DND-41 (cell line): ENCODE data around the gene ITGB2.

Source experiments
- EZH2 ChIP-seq: IDR thresholded peaks from 3 replicates; pipeline ENCODE4 v1.6.1; 2012; ENCODE audit warnings: borderline replicate concordance, low read depth, mild to moderate bottlenecking, moderate library complexity, low read length, inconsistent platforms; ENCODE audit not compliant: severe bottlenecking
- TF ChIP-seq, protein P1 (sequence below): IDR thresholded peaks from 2 replicates; pipeline ENCODE4 v1.5.1; 2012; ENCODE audit warnings: borderline replicate concordance, low read length, moderate library complexity, mild to moderate bottlenecking; ENCODE audit not compliant: poor library complexity, severe bottlenecking; ENCODE audit errors: extremely low read depth

- TF ChIP-seq, protein P1, sequence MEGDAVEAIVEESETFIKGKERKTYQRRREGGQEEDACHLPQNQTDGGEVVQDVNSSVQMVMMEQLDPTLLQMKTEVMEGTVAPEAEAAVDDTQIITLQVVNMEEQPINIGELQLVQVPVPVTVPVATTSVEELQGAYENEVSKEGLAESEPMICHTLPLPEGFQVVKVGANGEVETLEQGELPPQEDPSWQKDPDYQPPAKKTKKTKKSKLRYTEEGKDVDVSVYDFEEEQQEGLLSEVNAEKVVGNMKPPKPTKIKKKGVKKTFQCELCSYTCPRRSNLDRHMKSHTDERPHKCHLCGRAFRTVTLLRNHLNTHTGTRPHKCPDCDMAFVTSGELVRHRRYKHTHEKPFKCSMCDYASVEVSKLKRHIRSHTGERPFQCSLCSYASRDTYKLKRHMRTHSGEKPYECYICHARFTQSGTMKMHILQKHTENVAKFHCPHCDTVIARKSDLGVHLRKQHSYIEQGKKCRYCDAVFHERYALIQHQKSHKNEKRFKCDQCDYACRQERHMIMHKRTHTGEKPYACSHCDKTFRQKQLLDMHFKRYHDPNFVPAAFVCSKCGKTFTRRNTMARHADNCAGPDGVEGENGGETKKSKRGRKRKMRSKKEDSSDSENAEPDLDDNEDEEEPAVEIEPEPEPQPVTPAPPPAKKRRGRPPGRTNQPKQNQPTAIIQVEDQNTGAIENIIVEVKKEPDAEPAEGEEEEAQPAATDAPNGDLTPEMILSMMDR, result no peak
- TF ChIP-seq EZH2, result no peak
Observed at GRCh38 chr21:44955798-44956175, 35.1 kb upstream of the ITGB2 start.
